HEK293T (cell line): ENCODE results near the gene GHITM.

Source experiments
- ELF4 ChIP-seq: fragments of 450-650 bp; IDR thresholded peaks from 2 replicates; pipeline ENCODE4 v1.6.1; 2017; ENCODE audit warnings: antibody characterized with exemption
- HDGF ChIP-seq: fragments of 450-650 bp; IDR thresholded peaks from 2 replicates; pipeline ENCODE4 v1.6.1; 2017; ENCODE audit warnings: antibody characterized with exemption, borderline replicate concordance
- L3MBTL2 ChIP-seq: fragments of 450-650 bp; conservative IDR thresholded peaks from 2 replicates; pipeline ENCODE4 v1.6.1; 2016; ENCODE audit warnings: mild to moderate bottlenecking
- SP1 ChIP-seq: fragments of 450-650 bp; IDR thresholded peaks from 2 replicates; pipeline ENCODE4 v1.6.1; 2017

- TF ChIP-seq ELF4 (no peak), SP1 (no peak), L3MBTL2 (no peak), HDGF (no peak)
Measured at GRCh38 chr10:84195044-84195830, 55.9 kb downstream of the GHITM start.
